ENCODE data around the gene TBC1D5.
"Not testable (repeated sequence)": the region's sequence is repeated elsewhere in the genome, so short reads cannot be mapped to it uniquely, and the experiment has no call there.

TBC1D5 gene

GRCh38 chr3:17539436-17539835 lies 203.0 kb downstream of the TBC1D5 start:
- Histone ChIP-seq H3K27me3 (ENCODE audit: low read depth, low read length) (no peaks in the 10 kb centered on the region), H3K9me3 (ENCODE audit: control insufficient read depth in 1 of 2, low read length in 2 of 2) (no peaks in the 10 kb centered on the region), H3K27ac (ENCODE audit: low read length) (no peak overlapping the region), H3K4me1 (ENCODE audit: control insufficient read depth in 1 of 2, insufficient read depth in 2 of 2, low read length in 2 of 2) (no peaks in the 10 kb centered on the region), H3K36me3 (ENCODE audit: control insufficient read depth in 1 of 2, insufficient read depth in 2 of 2, low read length in 2 of 2) (no peaks in the 10 kb centered on the region), H3K4me3 (ENCODE audit: low read depth in 1 of 2, low read length in 2 of 2) (no peak overlapping the region)

- H3K27me3 ChIP-seq (ENCODE audit: low read depth, low read length): no peaks in the 10 kb centered on the region
- H3K9me3 ChIP-seq (ENCODE audit: control insufficient read depth in 1 of 2, low read length in 2 of 2): no peaks in the 10 kb centered on the region
- no peaks in the 10 kb centered on the region for H3K36me3 ChIP-seq (ENCODE audit: control insufficient read depth in 1 of 2, insufficient read depth in 2 of 2, low read length in 2 of 2)
- H3K27ac ChIP-seq (ENCODE audit: low read length): no peak overlapping the region
- H3K4me3 ChIP-seq (ENCODE audit: low read depth in 1 of 2, low read length in 2 of 2): no peak overlapping the region
- no peaks in the 10 kb centered on the region for H3K4me1 ChIP-seq (ENCODE audit: control insufficient read depth in 1 of 2, insufficient read depth in 2 of 2, low read length in 2 of 2)
Measured at GRCh38 chr3:17535274-17535673, 207.2 kb downstream of the TBC1D5 start.

- H3K4me1 ChIP-seq (ENCODE audit: control insufficient read depth in 1 of 2, insufficient read depth in 2 of 2, low read length in 2 of 2); H3K36me3 ChIP-seq (ENCODE audit: control insufficient read depth in 1 of 2, insufficient read depth in 2 of 2, low read length in 2 of 2); H3K9me3 ChIP-seq (ENCODE audit: control insufficient read depth in 1 of 2, low read length in 2 of 2); H3K4me3 ChIP-seq (ENCODE audit: low read depth in 1 of 2, low read length in 2 of 2); H3K27me3 ChIP-seq (ENCODE audit: low read depth, low read length); H3K27ac ChIP-seq (ENCODE audit: low read length): not testable (repeated sequence)
Measured at GRCh38 chr3:17532446-17532845, 210.0 kb downstream of the TBC1D5 start.

GRCh38 chr3:17529677-17530076 lies 212.8 kb downstream of the TBC1D5 start:
- Histone ChIP-seq H3K27me3 (ENCODE audit: low read depth, low read length) (no peaks in the 10 kb centered on the region), H3K9me3 (ENCODE audit: control insufficient read depth in 1 of 2, low read length in 2 of 2) (no peaks in the 10 kb centered on the region), H3K27ac (ENCODE audit: low read length) (no peak overlapping the region), H3K4me3 (ENCODE audit: low read depth in 1 of 2, low read length in 2 of 2) (no peak overlapping the region), H3K4me1 (ENCODE audit: control insufficient read depth in 1 of 2, insufficient read depth in 2 of 2, low read length in 2 of 2) (no peaks in the 10 kb centered on the region), H3K36me3 (ENCODE audit: control insufficient read depth in 1 of 2, insufficient read depth in 2 of 2, low read length in 2 of 2) (no peaks in the 10 kb centered on the region)

GRCh38 chr3:17518189-17519059 lies 224.0 kb downstream of the TBC1D5 start:
- Histone ChIP-seq H3K4me3 (ENCODE audit: low read depth in 1 of 2, low read length in 2 of 2) (no peak overlapping the region), H3K27ac (ENCODE audit: low read length) (no peak overlapping the region), H3K4me1 (ENCODE audit: control insufficient read depth in 1 of 2, insufficient read depth in 2 of 2, low read length in 2 of 2) (no peaks in the 10 kb centered on the region), H3K9me3 (ENCODE audit: control insufficient read depth in 1 of 2, low read length in 2 of 2) (peaks cover 0 to 4% of the 10 kb centered on the region in 2 donors), H3K27me3 (ENCODE audit: low read depth, low read length) (no peaks in the 10 kb centered on the region), H3K36me3 (ENCODE audit: control insufficient read depth in 1 of 2, insufficient read depth in 2 of 2, low read length in 2 of 2) (peaks cover 0 to 8% of the 10 kb centered on the region in 2 donors)

- H3K27me3 ChIP-seq (ENCODE audit: low read depth, low read length): no peaks in the 10 kb centered on the region
- peaks cover 0 to 8% of the 10 kb centered on the region in 2 donors for H3K36me3 ChIP-seq (ENCODE audit: control insufficient read depth in 1 of 2, insufficient read depth in 2 of 2, low read length in 2 of 2)
- no peak overlapping the region for H3K27ac ChIP-seq (ENCODE audit: low read length)
- H3K4me1 ChIP-seq (ENCODE audit: control insufficient read depth in 1 of 2, insufficient read depth in 2 of 2, low read length in 2 of 2): no peaks in the 10 kb centered on the region
- peaks cover 0 to 4% of the 10 kb centered on the region in 2 donors for H3K9me3 ChIP-seq (ENCODE audit: control insufficient read depth in 1 of 2, low read length in 2 of 2)
- no peak overlapping the region for H3K4me3 ChIP-seq (ENCODE audit: low read depth in 1 of 2, low read length in 2 of 2)
Measured at GRCh38 chr3:17515445-17516234, 226.8 kb downstream of the TBC1D5 start.

GRCh38 chr3:17514597-17514996 lies 227.8 kb downstream of the TBC1D5 start:
- Histone ChIP-seq H3K36me3 (ENCODE audit: control insufficient read depth in 1 of 2, insufficient read depth in 2 of 2, low read length in 2 of 2) (peaks cover 0 to 8% of the 10 kb centered on the region in 2 donors), H3K9me3 (ENCODE audit: control insufficient read depth in 1 of 2, low read length in 2 of 2) (peaks cover 0 to 4% of the 10 kb centered on the region in 2 donors), H3K27ac (ENCODE audit: low read length) (no peak overlapping the region), H3K4me1 (ENCODE audit: control insufficient read depth in 1 of 2, insufficient read depth in 2 of 2, low read length in 2 of 2) (no peaks in the 10 kb centered on the region), H3K27me3 (ENCODE audit: low read depth, low read length) (no peaks in the 10 kb centered on the region), H3K4me3 (ENCODE audit: low read depth in 1 of 2, low read length in 2 of 2) (no peak overlapping the region)

GRCh38 chr3:17510265-17510664 lies 232.2 kb downstream of the TBC1D5 start:
- no peaks in the 10 kb centered on the region for H3K36me3 ChIP-seq (ENCODE audit: control insufficient read depth in 1 of 2, insufficient read depth in 2 of 2, low read length in 2 of 2)
- H3K9me3 ChIP-seq (ENCODE audit: control insufficient read depth in 1 of 2, low read length in 2 of 2): no peaks in the 10 kb centered on the region
- H3K27me3 ChIP-seq (ENCODE audit: low read depth, low read length): no peaks in the 10 kb centered on the region
- no peak overlapping the region for H3K27ac ChIP-seq (ENCODE audit: low read length)
- H3K4me1 ChIP-seq (ENCODE audit: control insufficient read depth in 1 of 2, insufficient read depth in 2 of 2, low read length in 2 of 2): no peaks in the 10 kb centered on the region
- no peak overlapping the region for H3K4me3 ChIP-seq (ENCODE audit: low read depth in 1 of 2, low read length in 2 of 2)

GRCh38 chr3:17508180-17508752 lies 234.2 kb downstream of the TBC1D5 start:
- Histone ChIP-seq H3K4me3 (ENCODE audit: low read depth in 1 of 2, low read length in 2 of 2) (no peak overlapping the region), H3K27ac (ENCODE audit: low read length) (no peak overlapping the region), H3K36me3 (ENCODE audit: control insufficient read depth in 1 of 2, insufficient read depth in 2 of 2, low read length in 2 of 2) (no peaks in the 10 kb centered on the region), H3K4me1 (ENCODE audit: control insufficient read depth in 1 of 2, insufficient read depth in 2 of 2, low read length in 2 of 2) (no peaks in the 10 kb centered on the region), H3K9me3 (ENCODE audit: control insufficient read depth in 1 of 2, low read length in 2 of 2) (no peaks in the 10 kb centered on the region), H3K27me3 (ENCODE audit: low read depth, low read length) (no peaks in the 10 kb centered on the region)

GRCh38 chr3:17507480-17507879 lies 235.0 kb downstream of the TBC1D5 start:
- Histone ChIP-seq H3K4me1 (ENCODE audit: control insufficient read depth in 1 of 2, insufficient read depth in 2 of 2, low read length in 2 of 2) (no peaks in the 10 kb centered on the region), H3K4me3 (ENCODE audit: low read depth in 1 of 2, low read length in 2 of 2) (no peak overlapping the region), H3K27me3 (ENCODE audit: low read depth, low read length) (no peaks in the 10 kb centered on the region), H3K9me3 (ENCODE audit: control insufficient read depth in 1 of 2, low read length in 2 of 2) (no peaks in the 10 kb centered on the region), H3K27ac (ENCODE audit: low read length) (no peak overlapping the region), H3K36me3 (ENCODE audit: control insufficient read depth in 1 of 2, insufficient read depth in 2 of 2, low read length in 2 of 2) (no peaks in the 10 kb centered on the region)

GRCh38 chr3:17505856-17506255 lies 236.6 kb downstream of the TBC1D5 start:
- Histone ChIP-seq H3K27me3 (ENCODE audit: low read depth, low read length) (no peaks in the 10 kb centered on the region), H3K36me3 (ENCODE audit: control insufficient read depth in 1 of 2, insufficient read depth in 2 of 2, low read length in 2 of 2) (no peaks in the 10 kb centered on the region), H3K4me1 (ENCODE audit: control insufficient read depth in 1 of 2, insufficient read depth in 2 of 2, low read length in 2 of 2) (no peaks in the 10 kb centered on the region), H3K4me3 (ENCODE audit: low read depth in 1 of 2, low read length in 2 of 2) (no peak overlapping the region), H3K27ac (ENCODE audit: low read length) (no peak overlapping the region), H3K9me3 (ENCODE audit: control insufficient read depth in 1 of 2, low read length in 2 of 2) (no peaks in the 10 kb centered on the region)
